GM21529 (cell line): ENCODE measurements around the gene TMEM219.

Experiments used
- ATAC-seq: cut with Tn5 transposase; IDR thresholded peaks from one replicate; pipeline ENCODE4 v1.9.1; 2021; ENCODE audit not compliant: unreplicated experiment

Gene TMEM219

DNA sequence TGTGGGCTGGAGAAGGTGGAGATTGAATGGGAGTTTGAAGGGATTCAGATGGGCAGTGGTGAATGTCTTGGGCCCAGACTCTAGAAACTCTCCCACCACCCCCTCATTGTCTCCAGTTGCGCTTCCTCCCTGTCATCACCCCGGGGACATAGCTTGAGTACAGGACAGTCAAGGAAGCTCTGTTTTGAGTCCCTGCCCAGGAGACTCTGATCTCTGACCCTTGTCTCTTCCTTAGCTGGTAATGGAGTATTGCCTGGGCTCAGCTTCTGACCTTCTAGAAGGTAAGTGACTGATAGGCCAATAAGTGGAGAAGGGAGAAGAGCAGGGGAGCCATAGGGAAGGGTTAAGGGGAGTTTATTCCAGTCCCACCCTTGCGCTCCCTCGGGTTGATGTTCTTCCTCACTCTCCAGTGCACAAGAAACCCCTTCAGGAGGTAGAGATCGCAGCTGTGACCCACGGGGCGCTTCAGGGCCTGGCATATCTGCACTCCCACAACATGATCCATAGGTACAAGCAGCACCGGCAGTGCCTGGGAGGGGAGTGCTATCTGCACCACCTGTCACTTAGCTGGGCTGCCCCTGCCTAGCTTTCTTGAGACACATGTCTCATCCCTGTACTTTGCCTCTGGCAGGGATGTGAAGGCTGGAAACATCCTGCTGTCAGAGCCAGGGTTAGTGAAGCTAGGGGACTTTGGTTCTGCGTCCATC lies 16.8 kb downstream of the TMEM219 start:
- ATAC-seq = no peak

DNA sequence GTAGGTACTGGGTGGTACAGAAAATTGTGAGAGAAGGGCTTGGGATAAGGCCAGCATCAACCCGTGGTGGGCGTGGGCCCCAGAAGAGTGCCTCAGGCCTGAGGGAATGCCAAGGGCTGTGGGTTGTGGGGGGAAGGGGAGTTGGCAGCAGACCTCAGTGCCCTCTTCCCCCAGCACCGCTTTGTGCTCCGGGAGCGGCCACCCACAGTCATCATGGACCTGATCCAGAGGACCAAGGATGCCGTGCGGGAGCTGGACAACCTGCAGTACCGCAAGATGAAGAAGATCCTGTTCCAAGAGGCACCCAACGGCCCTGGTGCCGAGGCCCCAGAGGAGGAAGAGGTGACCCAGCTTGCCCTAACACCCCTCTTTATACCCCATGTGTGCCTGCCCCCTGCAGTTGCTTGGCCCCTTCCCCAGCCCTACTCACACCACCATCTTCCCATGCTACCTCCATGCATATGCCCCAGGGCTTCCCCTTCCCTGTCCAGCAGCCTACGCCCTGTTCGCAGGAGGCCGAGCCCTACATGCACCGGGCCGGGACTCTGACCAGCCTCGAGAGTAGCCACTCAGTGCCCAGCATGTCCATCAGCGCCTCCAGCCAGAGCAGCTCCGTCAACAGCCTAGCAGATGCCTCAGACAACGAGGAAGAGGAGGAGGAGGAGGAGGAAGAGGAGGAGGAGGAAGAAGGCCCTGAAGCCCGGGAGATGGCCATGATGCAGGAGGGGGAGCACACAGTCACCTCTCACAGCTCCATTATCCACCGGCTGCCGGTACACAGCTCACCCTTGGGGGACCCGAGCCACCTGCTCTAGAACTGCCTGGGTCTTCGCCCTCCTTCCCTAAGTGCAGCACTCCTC lies 20.9 kb downstream of the TMEM219 start:
- ATAC-seq = no peak

GRCh38 chr16:29983420-29984136 lies 21.7 kb downstream of the TMEM219 start:
- ATAC-seq = no peak

DNA sequence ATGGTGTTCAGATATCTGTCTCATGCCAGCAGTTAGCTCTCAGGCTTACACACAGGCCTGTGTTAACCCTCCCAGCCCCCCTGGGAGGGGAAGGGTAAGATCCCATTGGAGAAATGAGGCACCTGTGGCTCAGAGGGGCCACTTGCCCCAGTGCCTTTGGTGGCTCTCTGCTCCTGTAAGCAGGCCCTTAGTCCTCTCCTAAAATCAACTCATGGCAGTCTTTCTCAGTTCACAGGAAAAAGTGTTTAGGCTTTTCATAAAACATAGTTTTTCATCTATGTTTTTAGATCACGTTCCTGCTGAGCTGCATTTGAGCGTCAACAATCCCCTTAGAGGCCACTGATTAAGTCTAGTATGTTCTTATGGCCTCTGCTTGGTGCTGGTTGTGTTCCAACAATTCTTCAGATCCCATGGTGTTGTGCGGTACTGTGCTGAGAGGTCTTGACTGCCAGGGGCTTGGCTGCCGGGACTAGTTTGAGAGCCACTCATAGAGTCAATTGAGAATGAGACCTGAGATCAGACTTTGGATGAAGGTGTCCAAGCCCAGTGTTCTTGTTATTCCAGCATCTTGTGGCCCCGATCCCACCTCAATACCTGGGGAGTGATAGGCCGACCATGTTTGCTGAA lies 22.4 kb downstream of the TMEM219 start:
- ATAC-seq = no peak

- no peak for ATAC-seq
These were observed 22.9 kb downstream of the TMEM219 start for GRCh38 chr16:29984764-29985147.

DNA sequence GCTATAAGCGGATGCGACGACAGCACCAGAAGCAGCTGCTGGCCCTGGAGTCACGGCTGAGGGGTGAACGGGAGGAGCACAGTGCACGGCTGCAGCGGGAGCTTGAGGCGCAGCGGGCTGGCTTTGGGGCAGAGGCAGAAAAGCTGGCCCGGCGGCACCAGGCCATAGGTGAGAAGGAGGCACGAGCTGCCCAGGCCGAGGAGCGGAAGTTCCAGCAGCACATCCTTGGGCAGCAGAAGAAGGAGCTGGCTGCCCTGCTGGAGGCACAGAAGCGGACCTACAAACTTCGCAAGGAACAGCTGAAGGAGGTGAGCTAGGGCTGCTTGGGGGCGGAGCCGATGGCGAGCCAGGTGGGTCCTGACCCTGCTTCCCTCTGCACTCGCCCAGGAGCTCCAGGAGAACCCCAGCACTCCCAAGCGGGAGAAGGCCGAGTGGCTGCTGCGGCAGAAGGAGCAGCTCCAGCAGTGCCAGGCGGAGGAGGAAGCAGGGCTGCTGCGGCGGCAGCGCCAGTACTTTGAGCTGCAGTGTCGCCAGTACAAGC lies 23.5 kb downstream of the TMEM219 start:
- ATAC-seq = no peak

GRCh38 chr16:29986231-29986630 lies 24.4 kb downstream of the TMEM219 start:
- ATAC-seq = no peak

GRCh38 chr16:29986931-29987330 lies 25.1 kb downstream of the TMEM219 start:
- no peak for ATAC-seq

- no peak for ATAC-seq
These were observed 25.6 kb downstream of the TMEM219 start for GRCh38 chr16:29987371-29988085.

DNA sequence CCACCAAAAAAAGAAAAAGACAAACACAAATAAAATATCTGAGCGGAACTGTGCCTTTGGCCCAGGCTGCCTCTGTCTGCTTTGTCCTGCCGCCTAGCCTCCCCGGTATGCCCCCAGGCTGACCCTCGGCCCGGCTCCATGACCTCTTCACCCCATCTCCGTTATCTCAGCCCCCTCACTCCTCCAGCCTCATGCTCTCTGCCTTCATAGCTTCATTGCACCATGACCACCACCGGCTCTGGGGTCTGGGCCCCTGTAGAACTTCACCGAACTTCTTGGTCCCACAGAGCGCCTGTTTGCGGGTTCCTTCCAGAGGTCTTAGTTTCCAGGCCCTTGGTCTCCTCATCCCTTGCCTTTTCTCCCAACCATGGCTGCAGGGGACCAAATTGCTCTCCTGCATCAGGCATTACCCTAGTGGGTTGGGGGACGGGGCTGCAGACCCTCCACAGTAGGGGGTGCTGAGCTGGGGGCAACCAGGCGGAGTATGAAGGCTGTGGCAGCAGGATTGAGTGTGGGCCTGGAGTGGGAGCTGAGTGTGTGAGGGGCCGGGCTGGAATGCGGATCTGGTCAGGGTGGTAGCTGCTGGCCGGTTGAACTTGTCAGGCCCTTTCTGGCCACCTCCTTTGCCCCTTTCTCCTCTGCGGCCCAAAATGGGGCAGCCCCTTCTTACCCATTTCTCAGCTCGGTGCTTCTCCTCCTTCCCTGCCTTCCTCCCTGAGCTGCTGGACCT lies 26.6 kb downstream of the TMEM219 start:
- ATAC-seq = no peak

GRCh38 chr16:29989111-29989858 lies 27.4 kb downstream of the TMEM219 start:
- ATAC-seq = no peak

GRCh38 chr16:29990034-29990433 lies 28.2 kb downstream of the TMEM219 start:
- ATAC-seq = no peak

DNA sequence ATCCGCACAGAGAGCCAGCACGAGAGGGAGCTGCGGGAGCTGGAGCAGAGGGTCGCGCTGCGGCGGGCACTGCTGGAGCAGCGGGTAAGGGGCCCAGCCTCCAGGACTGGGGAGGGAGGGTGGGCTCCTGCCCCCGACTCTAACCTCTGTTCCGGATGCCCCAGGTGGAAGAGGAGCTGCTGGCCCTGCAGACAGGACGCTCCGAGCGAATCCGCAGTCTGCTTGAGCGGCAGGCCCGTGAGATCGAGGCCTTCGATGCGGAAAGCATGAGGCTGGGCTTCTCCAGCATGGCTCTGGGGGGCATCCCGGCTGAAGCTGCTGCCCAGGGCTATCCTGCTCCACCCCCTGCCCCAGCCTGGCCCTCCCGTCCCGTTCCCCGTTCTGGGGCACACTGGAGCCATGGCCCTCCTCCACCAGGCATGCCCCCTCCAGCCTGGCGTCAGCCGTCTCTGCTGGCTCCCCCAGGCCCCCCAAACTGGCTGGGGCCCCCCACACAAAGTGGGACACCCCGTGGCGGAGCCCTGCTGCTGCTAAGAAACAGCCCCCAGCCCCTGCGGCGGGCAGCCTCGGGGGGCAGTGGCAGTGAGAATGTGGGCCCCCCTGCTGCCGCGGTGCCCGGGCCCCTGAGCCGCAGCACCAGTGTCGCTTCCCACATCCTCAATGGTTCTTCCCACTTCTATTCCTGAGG lies 29.1 kb downstream of the TMEM219 start:
- ATAC-seq = no peak

GRCh38 chr16:29991571-29991904 lies 29.7 kb downstream of the TMEM219 start:
- no peak for ATAC-seq

GRCh38 chr16:29992344-29992967 lies 30.6 kb downstream of the TMEM219 start:
- no peak for ATAC-seq

- no peak for ATAC-seq
These were observed 31.5 kb downstream of the TMEM219 start for GRCh38 chr16:29993191-29993902.

- ATAC-seq = no peak
These were observed 32.2 kb downstream of the TMEM219 start for GRCh38 chr16:29993903-29994599.
